Activated CD4-positive, alpha-beta memory T cell treated with anti-CD3 and anti-CD28 coated beads, Interleukin-2, amount 10 ng/mL, durations not matched to agents 7 days and 5 days (primary cell): ENCODE measurements around the gene BLNK. TPM values are rescaled to one million over a fixed set of nuclear protein-coding genes. Genes with fewer than 3 reads are reported as not detected.

Experiments
- CTCF ChIA-PET: fragments of 350-600 bp; sonication (Branson Sonifier 250); formaldehyde crosslinking; loops from one replicate; lab custom pipeline; 2021; ENCODE audit warnings: antibody characterized with exemption, inconsistent platforms; lab: Charles Lee
- POLR2A ChIA-PET: fragments of 350-600 bp; sonication (Branson Sonifier 250); formaldehyde crosslinking; loops from one replicate; lab custom pipeline; 2021; ENCODE audit warnings: antibody characterized with exemption; lab: Charles Lee
- DNase-seq: peaks from one replicate; pipeline ENCODE4 v3.0.0-alpha.2; 2020
- H3K27ac Mint-ChIP-seq: one replicate; pipeline ENCODE4 v1.8.0; 2021; ENCODE audit warnings: mild to moderate bottlenecking, mixed read lengths
- H3K27me3 Mint-ChIP-seq: one replicate; pipeline ENCODE4 v1.8.0; 2021; ENCODE audit warnings: mixed read lengths
- H3K36me3 Mint-ChIP-seq: one replicate; pipeline ENCODE4 v1.8.0; 2021; ENCODE audit warnings: low read depth, mixed read lengths
- H3K4me1 Mint-ChIP-seq: one replicate; pipeline ENCODE4 v1.8.0; 2021; ENCODE audit warnings: mixed read lengths
- H3K4me3 Mint-ChIP-seq: one replicate; pipeline ENCODE4 v1.8.0; 2021; ENCODE audit warnings: mild to moderate bottlenecking, mixed read lengths
- H3K9me3 Mint-ChIP-seq: one replicate; pipeline ENCODE4 v1.8.0; 2021; ENCODE audit warnings: mixed read lengths
- total RNA-seq, 2 experiments: library from RNA; stranded (reverse); gene quantifications; one replicate each; pipeline ENCODE4 v1.2.3, GENCODE V29; 2021

BLNK gene
- total RNA-seq, 2 experiments from 2014 or later: not detected

DNA sequence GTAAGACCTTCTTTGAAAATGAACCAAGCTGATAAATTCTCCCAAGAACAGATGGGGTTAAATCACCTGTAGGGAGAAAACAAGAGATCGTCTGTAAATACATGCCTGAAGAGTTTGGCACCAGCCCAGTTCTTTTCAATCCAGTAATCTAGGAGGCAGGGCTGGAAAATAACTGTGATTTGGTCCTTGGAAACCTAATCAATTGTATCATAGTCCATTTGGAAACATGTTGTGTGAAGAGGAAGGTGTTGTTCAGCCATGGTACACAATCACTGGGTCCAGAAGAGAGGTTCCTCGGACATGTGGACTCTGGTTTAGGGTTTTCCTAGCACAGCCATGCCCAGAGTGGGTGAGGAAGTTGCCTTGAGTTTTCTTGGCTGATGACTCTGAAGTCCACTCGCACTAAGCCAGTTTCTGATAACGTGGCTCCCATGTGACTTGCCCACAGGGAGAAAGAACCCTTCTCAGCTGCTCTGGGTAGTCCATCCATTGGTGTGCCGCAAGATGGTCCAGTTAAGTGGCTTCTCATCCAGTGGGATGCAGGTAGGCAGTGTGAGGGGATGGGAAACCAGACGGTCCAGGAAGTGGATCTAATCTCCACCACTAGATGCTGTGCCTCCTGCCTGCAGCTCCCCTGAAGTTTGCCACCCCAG is 5.1 kb downstream of the BLNK start:
- Mint-ChIP-seq H3K9me3 (no peaks in the 10 kb centered on the region), H3K36me3 (no peaks in the 10 kb centered on the region), H3K27me3 (peaks cover 28% of the 10 kb centered on the region), H3K27ac (no peak overlapping the region), H3K4me3 (no peak overlapping the region), H3K4me1 (no peaks in the 10 kb centered on the region)
- ChIA-PET CTCF (interaction anchor here (2.4 kb wide), 1 partner anchor 37 kb away, joined by 5 read pairs; no protein-coding TSS in a partner anchor), POLR2A (no interaction called here)
- DNase-seq: no peak

DNA sequence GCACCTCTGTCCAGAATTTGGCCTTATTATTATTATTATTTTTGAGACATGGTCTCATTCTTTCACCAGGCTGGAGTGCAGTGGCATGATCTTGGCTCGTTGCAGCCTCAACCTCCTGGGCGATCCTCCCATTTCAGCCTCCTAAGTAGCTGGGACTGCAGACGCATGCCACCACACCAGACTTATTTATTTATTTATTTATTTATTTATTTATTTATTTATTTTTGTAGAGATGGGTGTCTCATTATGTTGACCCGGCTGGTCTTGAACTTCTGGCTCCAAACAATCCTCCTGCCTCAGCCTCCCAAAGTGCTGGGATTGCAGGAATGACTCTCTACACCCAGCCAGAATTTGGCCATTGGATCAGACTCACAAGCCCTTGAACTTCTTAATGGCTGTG is 6.4 kb downstream of the BLNK start:
- DNase-seq: no peak
- ChIA-PET POLR2A (no interaction called here), CTCF (interaction anchor here (2.4 kb wide), 1 partner anchor 36 kb away, joined by 5 read pairs; no protein-coding TSS in a partner anchor)
- no peaks in the 10 kb centered on the region for H3K9me3 Mint-ChIP-seq
- peaks cover 31% of the 10 kb centered on the region for H3K27me3 Mint-ChIP-seq
- no peaks in the 10 kb centered on the region for H3K36me3 Mint-ChIP-seq
- H3K4me3 Mint-ChIP-seq: no peak overlapping the region
- H3K27ac Mint-ChIP-seq: no peak overlapping the region
- H3K4me1 Mint-ChIP-seq: no peaks in the 10 kb centered on the region

DNA sequence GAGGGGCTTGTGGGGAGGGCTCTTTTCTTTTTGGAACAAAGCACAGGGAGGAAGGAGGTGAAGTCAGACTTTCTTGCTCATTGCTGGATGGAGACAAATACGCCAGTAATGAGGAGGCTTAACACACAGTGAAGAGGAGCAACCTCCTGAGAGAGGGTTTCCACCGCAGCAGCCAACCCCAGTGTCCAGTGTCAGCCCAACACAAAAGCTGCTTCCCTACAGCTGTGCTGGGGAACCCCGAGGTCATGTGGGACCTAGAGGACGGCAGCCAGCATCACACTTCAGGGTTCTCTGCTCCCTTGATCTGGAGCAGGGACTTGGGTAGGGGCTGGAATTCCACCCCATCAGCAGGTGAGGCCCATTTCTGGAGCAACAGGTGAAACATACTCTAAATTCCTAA is 7.7 kb downstream of the BLNK start:
- H3K27me3 Mint-ChIP-seq: peaks cover 25% of the 10 kb centered on the region
- H3K27ac Mint-ChIP-seq: no peak overlapping the region
- no peak for DNase-seq
- H3K4me3 Mint-ChIP-seq: no peak overlapping the region
- H3K9me3 Mint-ChIP-seq: no peaks in the 10 kb centered on the region
- ChIA-PET POLR2A (no interaction called here), CTCF (no interaction called here)
- no peaks in the 10 kb centered on the region for H3K36me3 Mint-ChIP-seq
- no peaks in the 10 kb centered on the region for H3K4me1 Mint-ChIP-seq

DNA sequence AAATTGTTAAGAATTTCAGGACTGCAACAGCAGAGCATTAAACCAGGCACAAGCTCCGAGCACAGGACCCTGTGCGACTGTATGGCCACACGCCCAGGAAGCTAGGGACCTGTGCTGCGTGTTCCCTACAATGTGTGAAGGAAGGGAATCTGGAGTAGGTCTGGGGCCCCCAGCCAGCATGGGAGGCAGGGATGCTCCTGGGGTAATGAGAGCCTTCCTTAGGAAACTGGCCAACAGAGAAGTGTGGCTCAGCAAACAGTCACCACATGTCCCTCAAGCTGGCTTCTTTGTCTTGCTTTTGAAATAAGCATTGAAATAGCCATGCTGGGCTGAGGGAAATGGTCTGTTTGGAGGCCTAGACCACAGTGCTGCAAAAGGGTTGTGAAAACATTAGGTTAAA is 8.2 kb downstream of the BLNK start:
- H3K27ac Mint-ChIP-seq: no peak overlapping the region
- no peaks in the 10 kb centered on the region for H3K9me3 Mint-ChIP-seq
- H3K4me1 Mint-ChIP-seq: no peaks in the 10 kb centered on the region
- H3K27me3 Mint-ChIP-seq: peaks cover 22% of the 10 kb centered on the region
- H3K36me3 Mint-ChIP-seq: no peaks in the 10 kb centered on the region
- H3K4me3 Mint-ChIP-seq: no peak overlapping the region
- POLR2A ChIA-PET: no interaction called here
- no peak for DNase-seq
- CTCF ChIA-PET: no interaction called here

DNA sequence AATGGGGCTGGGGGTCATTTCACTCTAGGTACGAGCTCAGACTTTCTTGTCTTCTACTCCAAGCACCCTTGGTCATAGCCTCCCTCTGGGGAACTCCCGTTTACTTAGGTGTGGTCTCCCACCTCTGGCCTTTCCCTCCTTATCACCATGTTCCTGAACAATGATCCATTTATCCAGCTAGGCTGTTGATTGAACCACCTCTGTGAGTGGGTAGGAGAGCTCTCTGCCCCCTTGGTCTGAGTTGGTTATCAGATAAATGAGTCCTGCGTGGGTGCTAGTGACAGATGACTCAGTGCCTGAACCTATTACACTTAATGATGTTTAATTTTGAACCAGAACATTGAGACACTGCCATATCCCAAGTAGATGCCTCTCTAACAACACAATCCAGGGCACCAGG is 9.4 kb downstream of the BLNK start:
- POLR2A ChIA-PET: no interaction called here
- H3K9me3 Mint-ChIP-seq: no peaks in the 10 kb centered on the region
- no peak overlapping the region for H3K4me3 Mint-ChIP-seq
- H3K36me3 Mint-ChIP-seq: no peaks in the 10 kb centered on the region
- no peak for DNase-seq
- peaks cover 14% of the 10 kb centered on the region for H3K27me3 Mint-ChIP-seq
- CTCF ChIA-PET: interaction anchor here (0.8 to 1.4 kb wide), 3 partner anchors 32 to 245 kb away, joined by 3 read pairs; no protein-coding TSS in a partner anchor
- H3K27ac Mint-ChIP-seq: no peak overlapping the region
- H3K4me1 Mint-ChIP-seq: no peaks in the 10 kb centered on the region

DNA sequence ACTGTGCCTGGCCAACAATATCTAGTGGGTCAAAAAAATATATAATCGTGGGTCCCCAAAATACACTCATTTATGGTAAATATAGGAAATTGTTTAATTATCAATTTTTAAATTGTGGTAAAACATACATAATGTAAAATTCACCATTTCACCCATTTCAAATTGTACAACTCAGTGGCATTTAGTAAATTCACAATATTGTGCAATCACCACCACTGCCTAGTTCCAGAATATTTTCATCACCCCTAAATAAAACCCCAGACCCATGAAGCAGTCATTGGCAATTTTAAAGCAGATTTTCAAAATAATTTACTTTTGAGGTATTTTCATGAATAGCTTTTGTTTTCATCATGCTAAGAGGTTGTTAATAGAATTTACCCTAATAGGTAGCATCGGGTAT is 10.2 kb downstream of the BLNK start:
- POLR2A ChIA-PET: no interaction called here
- CTCF ChIA-PET: interaction anchor here (1.4 kb wide), 1 partner anchor 244 kb away, joined by 3 read pairs; no protein-coding TSS in a partner anchor
- peaks cover 16% of the 10 kb centered on the region for H3K27me3 Mint-ChIP-seq
- H3K27ac Mint-ChIP-seq: no peak overlapping the region
- H3K9me3 Mint-ChIP-seq: no peaks in the 10 kb centered on the region
- no peaks in the 10 kb centered on the region for H3K36me3 Mint-ChIP-seq
- no peaks in the 10 kb centered on the region for H3K4me1 Mint-ChIP-seq
- no peak overlapping the region for H3K4me3 Mint-ChIP-seq
- DNase-seq: no peak

DNA sequence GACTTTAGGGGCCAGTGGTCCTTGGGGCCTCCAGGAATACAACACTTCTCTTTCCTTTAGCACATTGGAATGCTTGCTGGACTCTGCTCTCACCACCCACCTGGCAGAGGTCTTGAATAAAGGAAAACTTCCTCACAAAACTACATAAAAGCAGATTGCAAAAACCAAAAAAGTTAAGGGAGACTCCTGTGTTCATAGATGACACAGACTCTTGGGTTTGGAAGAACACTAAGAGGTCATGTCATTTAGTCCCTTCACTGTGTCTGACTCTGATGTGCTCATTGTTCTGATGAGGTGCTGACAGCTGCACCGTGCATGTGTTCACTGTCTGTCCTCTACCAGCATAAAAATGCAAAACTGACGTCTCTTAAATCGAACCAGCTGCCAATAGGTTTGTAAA is 11.4 kb downstream of the BLNK start:
- Mint-ChIP-seq H3K27me3 (peaks cover 15% of the 10 kb centered on the region), H3K36me3 (no peaks in the 10 kb centered on the region), H3K4me1 (no peaks in the 10 kb centered on the region), H3K4me3 (no peak overlapping the region), H3K27ac (no peak overlapping the region), H3K9me3 (no peaks in the 10 kb centered on the region)
- CTCF ChIA-PET: no interaction called here
- DNase-seq: no peak
- POLR2A ChIA-PET: no interaction called here

DNA sequence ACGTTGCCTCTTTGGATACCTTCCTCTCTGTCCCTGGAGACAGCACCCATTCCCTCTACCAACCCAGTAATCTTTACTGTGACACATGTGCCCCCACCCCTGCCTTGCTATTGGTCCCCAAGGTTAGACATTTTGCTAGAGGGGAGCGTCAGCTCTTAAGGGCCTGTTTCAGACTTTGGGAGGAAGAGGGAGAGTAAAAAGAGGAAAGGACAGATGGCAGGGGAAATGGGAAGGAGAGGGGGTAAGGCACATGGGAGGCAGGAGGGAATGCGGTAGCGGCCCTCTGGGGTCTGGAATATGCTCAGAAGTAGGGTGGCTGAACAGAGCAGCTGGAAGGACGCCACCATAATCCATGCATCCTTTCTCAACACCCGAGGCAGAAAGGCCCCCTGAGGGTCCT is 12.2 kb downstream of the BLNK start:
- Mint-ChIP-seq H3K4me3 (no peak overlapping the region), H3K4me1 (no peaks in the 10 kb centered on the region), H3K27ac (no peak overlapping the region), H3K27me3 (peaks cover 13% of the 10 kb centered on the region), H3K36me3 (no peaks in the 10 kb centered on the region), H3K9me3 (no peaks in the 10 kb centered on the region)
- POLR2A ChIA-PET: no interaction called here
- DNase-seq: no peak
- CTCF ChIA-PET: no interaction called here

DNA sequence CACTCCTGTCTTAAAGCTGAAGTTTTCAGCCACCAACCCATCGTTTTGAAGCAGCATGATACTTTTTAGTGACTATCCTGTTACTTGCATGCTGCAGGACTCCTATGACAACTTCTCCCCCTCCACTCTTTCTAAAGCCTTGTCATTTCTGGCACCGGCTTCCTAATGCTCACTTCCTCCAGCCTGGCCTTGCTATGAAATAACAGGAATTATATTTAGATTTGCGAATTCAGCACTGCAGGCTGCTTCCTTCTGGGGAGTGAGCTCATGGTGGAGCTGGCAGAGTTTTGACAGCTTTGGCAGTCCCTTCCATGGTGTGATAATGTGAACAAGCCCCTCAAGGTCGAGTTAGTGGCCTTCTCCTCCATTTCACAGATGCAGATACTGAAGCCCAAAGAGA is 13.4 kb downstream of the BLNK start:
- Mint-ChIP-seq H3K4me1 (no peaks in the 10 kb centered on the region), H3K4me3 (no peak overlapping the region), H3K27me3 (peaks cover 11% of the 10 kb centered on the region), H3K36me3 (no peaks in the 10 kb centered on the region), H3K9me3 (no peaks in the 10 kb centered on the region), H3K27ac (no peak overlapping the region)
- ChIA-PET CTCF (interaction anchor here (1.0 kb wide), 1 partner anchor 28 kb away, joined by 3 read pairs; no protein-coding TSS in a partner anchor), POLR2A (no interaction called here)
- no peak for DNase-seq

DNA sequence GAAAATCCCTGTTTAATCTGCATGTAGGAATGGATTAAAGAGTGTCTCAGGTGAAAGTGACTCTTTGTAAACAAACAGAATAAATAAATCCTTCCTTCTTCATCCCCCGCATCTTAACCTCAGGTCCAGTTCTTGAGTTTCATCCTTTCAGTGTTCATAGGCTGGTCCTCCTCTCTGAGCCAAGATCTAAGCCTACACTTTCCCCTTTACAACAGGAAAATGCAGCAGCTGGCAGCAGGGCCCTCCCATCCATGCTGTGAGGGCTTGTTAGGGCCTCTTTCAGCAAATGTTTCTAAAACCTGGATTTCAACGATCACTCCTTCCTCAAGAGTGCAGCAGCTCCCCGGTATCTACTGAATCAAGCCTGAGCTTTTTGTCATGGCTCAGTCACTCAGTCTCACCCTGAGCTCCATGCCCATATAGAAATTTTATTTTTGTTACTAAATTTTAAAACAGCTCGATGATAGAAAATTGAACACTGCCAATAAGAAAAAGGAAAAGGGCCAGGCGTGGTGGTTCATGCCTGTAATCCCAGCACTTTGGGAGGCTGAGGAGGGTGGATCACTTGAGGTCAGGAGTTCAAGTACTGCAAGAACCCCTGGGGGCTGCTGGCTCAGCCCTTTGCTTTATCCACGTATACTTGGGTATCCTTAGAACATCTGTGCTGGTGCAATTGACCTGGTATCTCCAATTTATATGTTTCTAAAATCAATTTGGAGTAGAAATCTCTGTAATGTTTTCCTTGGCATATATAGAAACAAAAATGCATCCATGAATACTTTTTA is 15.6 kb downstream of the BLNK start:
- POLR2A ChIA-PET: no interaction called here
- Mint-ChIP-seq H3K36me3 (no peaks in the 10 kb centered on the region), H3K4me1 (no peaks in the 10 kb centered on the region), H3K27ac (no peak overlapping the region), H3K27me3 (peaks cover 14% of the 10 kb centered on the region), H3K4me3 (no peak overlapping the region), H3K9me3 (no peaks in the 10 kb centered on the region)
- CTCF ChIA-PET: interaction anchor here (1.2 to 1.5 kb wide), 2 partner anchors 26 to 239 kb away, joined by 3 to 4 read pairs; no protein-coding TSS in a partner anchor
- no peak for DNase-seq

DNA sequence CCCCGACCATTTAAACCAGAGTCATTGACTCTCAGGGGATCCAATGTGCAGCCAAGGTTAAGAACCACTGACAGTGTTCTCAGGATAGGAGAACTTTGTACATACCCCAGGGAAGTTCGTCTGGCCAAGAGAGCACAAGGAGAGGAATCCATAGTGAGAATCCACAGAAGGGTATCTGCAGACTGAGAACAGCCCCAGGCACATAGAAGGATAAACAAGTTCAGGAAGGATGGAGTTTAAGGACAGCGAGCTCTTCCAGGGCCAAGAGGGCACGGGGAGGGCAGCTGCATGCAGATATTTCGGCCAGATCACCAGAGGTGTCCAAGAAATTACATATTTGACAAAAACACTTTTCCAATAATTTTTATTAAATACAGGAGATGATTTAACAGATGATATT is 16.4 kb downstream of the BLNK start:
- ChIA-PET POLR2A (no interaction called here), CTCF (interaction anchor here (1.2 kb wide), 1 partner anchor 238 kb away, joined by 3 read pairs; no protein-coding TSS in a partner anchor)
- Mint-ChIP-seq H3K4me1 (no peaks in the 10 kb centered on the region), H3K9me3 (no peaks in the 10 kb centered on the region), H3K27ac (no peak overlapping the region), H3K4me3 (no peak overlapping the region), H3K36me3 (no peaks in the 10 kb centered on the region), H3K27me3 (peaks cover 12% of the 10 kb centered on the region)
- DNase-seq: no peak

DNA sequence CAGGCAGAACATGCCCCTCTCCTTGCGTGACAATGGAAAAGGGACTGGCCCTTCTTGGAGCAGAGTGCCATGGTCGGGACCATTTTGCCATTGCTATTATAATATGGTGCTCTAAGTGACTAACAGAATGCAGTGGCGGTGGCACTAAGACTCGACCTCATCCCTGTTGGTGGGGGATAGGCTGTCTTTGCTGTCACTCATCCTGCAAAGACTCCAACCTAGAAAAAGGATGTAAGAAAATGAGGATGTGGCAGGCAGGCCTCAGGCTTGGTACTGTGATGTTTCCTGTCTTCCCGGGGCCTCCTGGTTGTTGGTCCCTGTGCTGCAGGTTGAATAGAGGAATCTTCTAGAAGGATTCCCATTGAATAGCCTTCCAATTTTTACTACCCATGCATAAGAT is 18.6 kb downstream of the BLNK start:
- no peak overlapping the region for H3K4me3 Mint-ChIP-seq
- no peak overlapping the region for H3K27ac Mint-ChIP-seq
- ChIA-PET CTCF (no interaction called here), POLR2A (no interaction called here)
- H3K9me3 Mint-ChIP-seq: no peaks in the 10 kb centered on the region
- H3K36me3 Mint-ChIP-seq: no peaks in the 10 kb centered on the region
- peaks cover 8% of the 10 kb centered on the region for H3K27me3 Mint-ChIP-seq
- H3K4me1 Mint-ChIP-seq: no peaks in the 10 kb centered on the region
- DNase-seq: no peak

DNA sequence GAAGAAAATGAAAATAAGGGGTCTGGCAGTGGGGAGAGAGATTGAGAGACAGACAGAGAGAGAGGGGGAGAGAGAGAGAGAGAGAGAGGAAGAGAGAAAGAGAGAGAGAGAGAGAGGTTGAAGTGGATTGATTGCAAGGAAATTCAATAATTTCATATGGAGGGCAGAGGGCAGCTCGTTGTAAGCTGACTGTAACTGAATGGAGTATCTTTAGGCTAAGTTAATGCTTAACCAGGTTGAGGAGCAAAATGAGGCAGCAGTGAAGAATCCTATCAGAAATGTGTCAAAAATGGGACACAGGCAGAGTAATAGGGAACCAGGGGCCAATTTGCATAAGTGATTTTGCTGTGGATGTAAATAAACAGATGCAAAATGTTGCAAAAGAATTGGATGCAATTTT is 21.0 kb downstream of the BLNK start:
- H3K9me3 Mint-ChIP-seq: no peaks in the 10 kb centered on the region
- no peak overlapping the region for H3K27ac Mint-ChIP-seq
- H3K27me3 Mint-ChIP-seq: peaks cover 6% of the 10 kb centered on the region
- no peak for DNase-seq
- no peak overlapping the region for H3K4me3 Mint-ChIP-seq
- POLR2A ChIA-PET: no interaction called here
- no peaks in the 10 kb centered on the region for H3K36me3 Mint-ChIP-seq
- CTCF ChIA-PET: no interaction called here
- H3K4me1 Mint-ChIP-seq: no peaks in the 10 kb centered on the region
